Measurements from ENCODE around the gene TSPAN4. TPM values are rescaled to one million over a fixed set of nuclear protein-coding genes. Genes with fewer than 3 reads are reported as not detected.

Gene TSPAN4
- total RNA-seq, 1 donor from 2014 or later, result 69.2 TPM

DNA sequence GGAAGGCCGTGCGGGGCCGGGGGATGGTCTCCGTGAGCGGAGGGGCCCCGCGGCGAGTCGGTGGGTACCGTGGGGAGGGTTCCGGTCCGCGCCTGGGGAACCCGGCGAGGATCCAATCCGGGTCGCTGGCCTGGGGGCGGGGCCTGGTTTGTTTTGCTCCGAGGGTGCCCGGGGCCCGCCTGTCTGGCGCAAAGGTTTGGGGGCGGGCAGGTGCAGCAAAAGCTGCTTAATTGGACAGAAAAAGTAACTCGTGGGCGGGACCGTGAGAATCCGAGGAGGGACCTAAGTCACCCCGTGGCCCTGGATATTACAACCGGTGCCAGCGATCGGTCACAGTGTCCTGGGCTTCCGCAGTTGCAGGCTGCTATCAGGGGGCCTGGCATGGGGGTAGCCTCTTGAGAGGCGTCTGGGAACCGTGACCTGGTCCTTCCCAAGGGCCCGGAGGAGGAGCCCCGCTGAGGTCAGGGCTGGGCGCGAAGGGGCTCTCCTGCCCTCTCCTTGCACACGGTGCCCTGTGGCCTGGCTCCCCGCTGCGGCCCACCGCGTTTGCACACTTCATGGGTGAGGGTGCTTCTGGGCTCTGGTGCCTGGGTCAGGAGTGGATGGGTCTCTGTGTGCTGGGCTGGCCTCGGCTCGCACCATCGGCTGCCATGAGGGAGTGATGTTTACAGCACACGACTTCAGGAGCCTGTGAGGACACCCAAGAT is 22.6 kb upstream of the TSPAN4 start:
- Mint-ChIP-seq H3K36me3 (ENCODE audit: low read depth) (peaks cover 5% of the 10 kb centered on the region), H3K9me3 (ENCODE audit: low read depth) (no peaks in the 10 kb centered on the region), H3K4me3 (ENCODE audit: unreplicated experiment) (peak overlapping the region; percentile 80), H3K27me3 (ENCODE audit: low read depth) (no peaks in the 10 kb centered on the region), H3K4me1 (ENCODE audit: low read depth) (peaks cover 22% of the 10 kb centered on the region), H3K27ac (ENCODE audit: unreplicated experiment) (peak overlapping the region; percentile 83)
- TF ChIP-seq, protein P1, sequence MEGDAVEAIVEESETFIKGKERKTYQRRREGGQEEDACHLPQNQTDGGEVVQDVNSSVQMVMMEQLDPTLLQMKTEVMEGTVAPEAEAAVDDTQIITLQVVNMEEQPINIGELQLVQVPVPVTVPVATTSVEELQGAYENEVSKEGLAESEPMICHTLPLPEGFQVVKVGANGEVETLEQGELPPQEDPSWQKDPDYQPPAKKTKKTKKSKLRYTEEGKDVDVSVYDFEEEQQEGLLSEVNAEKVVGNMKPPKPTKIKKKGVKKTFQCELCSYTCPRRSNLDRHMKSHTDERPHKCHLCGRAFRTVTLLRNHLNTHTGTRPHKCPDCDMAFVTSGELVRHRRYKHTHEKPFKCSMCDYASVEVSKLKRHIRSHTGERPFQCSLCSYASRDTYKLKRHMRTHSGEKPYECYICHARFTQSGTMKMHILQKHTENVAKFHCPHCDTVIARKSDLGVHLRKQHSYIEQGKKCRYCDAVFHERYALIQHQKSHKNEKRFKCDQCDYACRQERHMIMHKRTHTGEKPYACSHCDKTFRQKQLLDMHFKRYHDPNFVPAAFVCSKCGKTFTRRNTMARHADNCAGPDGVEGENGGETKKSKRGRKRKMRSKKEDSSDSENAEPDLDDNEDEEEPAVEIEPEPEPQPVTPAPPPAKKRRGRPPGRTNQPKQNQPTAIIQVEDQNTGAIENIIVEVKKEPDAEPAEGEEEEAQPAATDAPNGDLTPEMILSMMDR (IDR thresholded peaks at IDR 0.05), result no peak
- DNase-seq (ENCODE audit: low spot score), result no peak

DNA sequence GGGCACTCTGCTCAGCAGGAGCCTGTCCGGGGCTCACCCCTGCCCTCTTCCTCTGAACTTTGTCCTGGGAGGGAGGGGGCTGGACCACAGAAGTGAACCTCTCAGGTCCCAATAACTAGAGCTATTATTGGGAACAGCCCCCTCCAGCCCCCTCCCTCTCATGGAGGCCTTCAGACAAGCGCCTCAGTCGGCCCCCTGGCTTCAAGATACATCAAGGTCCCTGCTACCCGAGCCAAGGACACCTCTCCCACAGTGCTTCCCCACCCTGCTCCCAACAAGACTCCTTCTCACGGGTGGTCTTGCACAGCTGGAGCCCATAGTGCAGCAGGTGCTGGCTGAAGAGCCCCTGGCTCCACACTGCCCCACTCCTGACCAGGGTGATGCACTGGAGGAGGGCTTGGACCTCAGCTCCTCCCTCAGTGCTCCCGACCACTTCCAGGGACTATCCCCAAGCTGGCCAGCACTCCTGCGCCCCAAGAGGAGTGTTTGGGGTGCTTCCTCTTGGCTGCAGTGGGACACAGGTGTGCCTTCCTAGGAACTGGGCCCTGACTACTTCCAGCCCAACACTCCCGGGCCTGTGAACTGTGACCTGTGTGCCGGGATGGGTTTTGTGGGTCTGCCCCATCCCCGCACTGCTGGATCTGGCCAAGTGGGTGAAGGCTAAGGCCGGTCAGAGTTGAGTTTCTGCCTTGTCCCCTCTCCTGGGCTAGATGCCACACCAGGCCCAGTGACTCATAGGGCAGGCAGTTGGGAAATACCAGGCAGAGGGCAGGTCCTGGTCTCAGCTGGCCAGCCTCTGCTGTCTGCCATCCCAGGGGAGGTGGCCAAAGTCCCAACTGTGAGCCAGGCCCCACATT is 21.8 kb upstream of the TSPAN4 start:
- peaks cover 6% of the 10 kb centered on the region for H3K36me3 Mint-ChIP-seq (ENCODE audit: low read depth)
- peak overlapping the region; percentile 80 for H3K4me3 Mint-ChIP-seq (ENCODE audit: unreplicated experiment)
- no peaks in the 10 kb centered on the region for H3K9me3 Mint-ChIP-seq (ENCODE audit: low read depth)
- H3K4me1 Mint-ChIP-seq (ENCODE audit: low read depth), result peaks cover 22% of the 10 kb centered on the region
- DNase-seq (ENCODE audit: low spot score), result no peak
- H3K27me3 Mint-ChIP-seq (ENCODE audit: low read depth), result no peaks in the 10 kb centered on the region
- TF ChIP-seq, protein P1 (IDR thresholded peaks at IDR 0.05), result no peak
- H3K27ac Mint-ChIP-seq (ENCODE audit: unreplicated experiment), result peak overlapping the region; percentile 73

DNA sequence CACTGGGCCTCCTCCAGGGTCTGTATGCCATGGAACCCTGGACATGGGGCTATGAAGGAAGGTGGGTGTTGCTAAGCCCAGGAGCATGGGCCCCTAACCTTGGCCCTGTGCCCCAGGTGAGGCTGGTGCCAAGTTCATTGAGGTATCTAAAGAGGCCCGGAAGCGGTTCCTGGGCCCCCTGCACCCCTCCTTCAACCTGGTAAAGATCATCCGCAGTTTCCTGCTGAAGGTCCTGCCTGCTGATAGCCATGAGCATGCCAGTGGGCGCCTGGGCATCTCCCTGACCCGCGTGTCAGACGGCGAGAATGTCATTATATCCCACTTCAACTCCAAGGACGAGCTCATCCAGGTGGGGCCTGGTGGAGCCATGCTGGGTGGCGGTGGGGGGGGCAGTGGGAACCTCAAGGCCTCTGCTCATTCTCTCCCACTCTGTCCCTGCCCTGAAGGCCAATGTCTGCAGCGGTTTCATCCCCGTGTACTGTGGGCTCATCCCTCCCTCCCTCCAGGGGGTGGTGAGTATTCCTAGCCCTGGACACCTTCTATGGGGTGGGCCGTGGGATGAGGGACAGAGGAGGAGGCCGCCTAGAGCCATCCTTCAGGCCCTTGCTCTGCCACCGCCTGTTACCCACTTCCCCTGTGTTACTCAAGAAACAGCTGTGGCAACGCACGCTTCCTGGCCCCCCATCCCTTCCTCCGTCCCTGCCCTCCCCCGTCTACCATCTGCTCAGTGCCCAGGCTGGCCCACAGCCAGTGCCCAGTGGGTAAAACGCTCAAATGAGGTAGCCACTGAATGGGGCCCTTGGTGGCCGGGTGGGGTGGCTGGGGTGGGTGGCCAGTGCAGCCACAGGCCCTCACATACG is 20.9 kb upstream of the TSPAN4 start:
- no peak overlapping the region for H3K4me3 Mint-ChIP-seq (ENCODE audit: unreplicated experiment)
- H3K27ac Mint-ChIP-seq (ENCODE audit: unreplicated experiment), result no peak overlapping the region
- TF ChIP-seq, protein P1 (IDR thresholded peaks at IDR 0.05), result no peak
- no peak for DNase-seq (ENCODE audit: low spot score)
- peaks cover 6% of the 10 kb centered on the region for H3K36me3 Mint-ChIP-seq (ENCODE audit: low read depth)
- H3K9me3 Mint-ChIP-seq (ENCODE audit: low read depth), result no peaks in the 10 kb centered on the region
- H3K4me1 Mint-ChIP-seq (ENCODE audit: low read depth), result peaks cover 26% of the 10 kb centered on the region
- H3K27me3 Mint-ChIP-seq (ENCODE audit: low read depth), result no peaks in the 10 kb centered on the region

DNA sequence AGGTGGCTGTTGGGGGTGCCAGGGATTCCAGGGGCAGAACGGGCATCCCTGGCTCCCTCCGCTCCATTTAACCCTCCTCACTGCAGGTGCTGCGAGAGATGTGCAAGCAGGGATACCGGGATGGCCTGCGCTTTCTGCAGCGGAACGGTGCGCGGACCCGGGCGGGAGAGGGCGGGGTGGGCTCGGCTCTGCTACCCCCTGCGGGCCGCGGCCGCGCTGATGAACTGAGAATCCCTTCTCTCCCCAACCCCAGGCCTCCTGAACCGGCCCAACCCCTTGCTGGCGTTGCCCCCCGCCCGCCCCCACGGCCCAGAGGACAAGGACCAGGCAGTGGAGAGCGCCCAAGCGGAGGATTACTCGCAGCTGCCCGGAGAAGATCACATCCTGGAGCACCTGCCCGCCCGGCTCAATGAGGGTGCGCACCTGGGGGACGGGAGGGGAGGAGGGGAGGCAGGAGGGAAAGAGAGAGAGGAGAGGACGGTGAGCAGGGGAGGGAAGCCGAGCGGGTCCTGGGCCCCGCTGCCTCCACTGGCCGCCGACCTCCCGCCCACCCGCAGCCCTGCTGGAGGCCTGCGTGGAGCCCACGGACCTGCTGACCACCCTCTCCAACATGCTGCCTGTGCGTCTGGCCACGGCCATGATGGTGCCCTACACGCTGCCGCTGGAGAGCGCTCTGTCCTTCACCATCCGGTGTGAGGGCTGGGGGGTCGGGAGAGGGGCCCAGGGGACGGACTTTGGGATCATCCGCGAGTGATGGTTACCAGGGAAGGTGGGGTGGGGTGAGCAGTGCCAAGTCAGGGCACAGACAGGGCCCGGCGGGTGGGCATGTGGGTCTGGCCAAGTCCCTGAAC is 19.0 kb upstream of the TSPAN4 start:
- Mint-ChIP-seq H3K4me3 (ENCODE audit: unreplicated experiment) (no peak overlapping the region), H3K9me3 (ENCODE audit: low read depth) (no peaks in the 10 kb centered on the region), H3K36me3 (ENCODE audit: low read depth) (peaks cover 6% of the 10 kb centered on the region), H3K4me1 (ENCODE audit: low read depth) (peaks cover 33% of the 10 kb centered on the region), H3K27me3 (ENCODE audit: low read depth) (no peaks in the 10 kb centered on the region), H3K27ac (ENCODE audit: unreplicated experiment) (no peak overlapping the region)
- TF ChIP-seq, protein P1 (IDR thresholded peaks at IDR 0.05), result no peak
- no peak for DNase-seq (ENCODE audit: low spot score)
